Middle frontal gyrus (tissue), 1 donor: ENCODE data around the gene EXOC7.
"Not testable (repeated sequence)": the region's sequence is repeated elsewhere in the genome, so short reads cannot be mapped to it uniquely, and the experiment has no call there.

Source experiments
- DNase-seq: peaks from one replicate; pipeline ENCODE4 v3.0.0-alpha.2; 2015; ENCODE audit warnings: low spot score; ENCODE audit errors: extremely low spot score

EXOC7 gene

DNA sequence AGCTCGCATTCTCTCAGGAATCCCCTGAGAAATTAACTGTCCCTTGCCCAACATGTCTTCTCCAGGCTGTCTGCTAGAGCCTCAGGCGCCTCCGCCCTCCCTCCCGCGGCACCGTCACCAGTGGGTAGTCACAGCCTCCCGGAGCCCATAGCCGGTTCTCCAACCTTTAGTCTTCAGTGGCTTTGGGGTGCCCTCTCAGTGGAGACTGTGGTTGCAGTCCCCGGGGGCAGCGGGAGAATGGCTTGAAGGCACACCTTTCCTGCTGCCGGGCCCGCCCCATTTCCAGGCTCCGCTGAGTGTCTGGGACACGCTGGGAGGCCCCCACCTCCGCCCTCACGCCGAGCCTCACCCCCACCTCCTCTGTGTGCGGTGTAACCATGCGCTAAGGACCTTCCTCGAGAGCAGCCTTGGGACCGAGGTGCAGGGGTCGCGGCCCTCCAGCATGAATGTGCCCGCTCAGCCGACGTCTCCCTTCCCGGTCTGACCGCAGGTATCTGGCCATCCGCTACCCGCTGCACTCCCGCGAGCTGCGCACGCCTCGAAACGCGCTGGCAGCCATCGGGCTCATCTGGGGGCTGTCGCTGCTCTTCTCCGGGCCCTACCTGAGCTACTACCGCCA lies 27.3 kb downstream of the EXOC7 start:
- DNase-seq, result no peak

DNA sequence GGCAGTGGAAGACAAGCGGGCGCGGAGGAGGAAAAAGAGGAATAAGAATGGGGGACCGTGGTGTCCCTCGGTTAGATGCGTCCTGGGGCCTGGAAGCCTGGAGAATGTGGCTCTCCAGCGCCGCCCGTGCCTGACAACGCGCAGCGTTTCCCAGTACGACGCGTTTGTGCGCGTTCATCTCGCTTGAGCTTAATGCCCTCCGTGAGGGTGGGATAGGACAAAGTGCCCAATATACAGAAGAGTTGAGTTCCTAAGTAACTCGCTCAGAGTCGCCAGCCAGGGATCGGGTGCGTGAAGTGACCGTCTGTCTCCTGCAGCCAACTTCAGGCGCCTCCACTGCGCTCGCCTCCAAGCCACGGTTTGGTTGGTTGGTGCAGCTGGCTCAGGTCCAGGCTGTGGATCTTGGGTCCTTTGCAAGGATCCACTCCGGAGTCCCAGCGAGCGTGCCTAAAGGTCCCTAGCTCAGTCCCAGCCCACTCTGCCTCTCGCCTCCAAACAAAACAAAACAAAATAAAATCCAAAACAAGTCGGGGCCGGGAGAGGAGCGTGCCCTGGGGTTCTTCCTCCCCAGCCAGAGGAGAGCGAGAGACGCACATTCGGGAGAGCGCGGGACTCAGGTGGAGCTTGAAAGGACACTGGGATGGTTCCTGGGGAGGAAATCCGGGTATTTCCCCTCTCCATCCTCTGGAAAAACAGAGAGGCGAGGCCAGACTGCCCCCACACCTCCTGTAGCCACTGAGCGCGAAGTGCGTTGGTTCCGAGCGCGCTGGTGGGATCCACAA lies 28.0 kb downstream of the EXOC7 start:
- no peak for DNase-seq

DNA sequence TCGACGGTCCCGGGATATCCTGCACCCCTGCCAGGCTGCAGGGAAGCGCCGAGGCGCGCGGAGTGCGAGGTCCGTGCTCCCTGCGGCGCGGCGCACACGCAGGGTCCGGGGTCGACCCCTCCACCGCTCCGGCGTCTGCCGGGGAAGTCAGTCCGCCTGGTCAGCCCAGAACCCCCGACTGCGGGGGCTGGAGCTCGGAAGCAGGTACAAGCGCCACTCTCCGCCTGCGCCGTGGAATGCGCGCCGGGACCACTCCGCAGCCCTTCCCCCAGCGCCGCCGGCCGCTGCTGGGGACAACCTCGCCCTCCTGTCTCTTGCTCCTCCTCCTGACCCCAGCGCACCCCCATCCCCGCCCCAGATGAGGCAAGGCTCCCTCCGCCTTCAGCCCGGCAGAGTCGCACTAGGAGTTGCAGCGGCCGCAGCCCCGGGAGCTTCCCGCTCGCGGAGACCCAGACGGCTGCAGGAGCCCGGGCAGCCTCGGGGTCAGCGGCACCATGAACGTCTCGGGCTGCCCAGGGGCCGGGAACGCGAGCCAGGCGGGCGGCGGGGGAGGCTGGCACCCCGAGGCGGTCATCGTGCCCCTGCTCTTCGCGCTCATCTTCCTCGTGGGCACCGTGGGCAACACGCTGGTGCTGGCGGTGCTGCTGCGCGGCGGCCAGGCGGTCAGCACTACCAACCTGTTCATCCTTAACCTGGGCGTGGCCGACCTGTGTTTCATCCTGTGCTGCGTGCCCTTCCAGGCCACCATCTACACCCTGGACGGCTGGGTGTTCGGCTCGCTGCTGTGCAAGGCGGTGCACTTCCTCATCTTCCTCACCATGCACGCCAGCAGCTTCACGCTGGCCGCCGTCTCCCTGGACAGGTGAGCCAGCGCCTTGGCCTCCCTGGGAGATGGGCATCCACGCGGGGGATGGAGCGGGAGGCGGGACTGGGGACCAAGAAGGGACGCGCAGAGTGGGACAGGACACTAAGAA lies 28.9 kb downstream of the EXOC7 start, which contains the start of gene GALR2:
GALR2 (plus strand) TSS at position 392 of the 974 bp plus-strand sequence; CDS start at position 495, 103 bp downstream.
- no peak for DNase-seq

DNA sequence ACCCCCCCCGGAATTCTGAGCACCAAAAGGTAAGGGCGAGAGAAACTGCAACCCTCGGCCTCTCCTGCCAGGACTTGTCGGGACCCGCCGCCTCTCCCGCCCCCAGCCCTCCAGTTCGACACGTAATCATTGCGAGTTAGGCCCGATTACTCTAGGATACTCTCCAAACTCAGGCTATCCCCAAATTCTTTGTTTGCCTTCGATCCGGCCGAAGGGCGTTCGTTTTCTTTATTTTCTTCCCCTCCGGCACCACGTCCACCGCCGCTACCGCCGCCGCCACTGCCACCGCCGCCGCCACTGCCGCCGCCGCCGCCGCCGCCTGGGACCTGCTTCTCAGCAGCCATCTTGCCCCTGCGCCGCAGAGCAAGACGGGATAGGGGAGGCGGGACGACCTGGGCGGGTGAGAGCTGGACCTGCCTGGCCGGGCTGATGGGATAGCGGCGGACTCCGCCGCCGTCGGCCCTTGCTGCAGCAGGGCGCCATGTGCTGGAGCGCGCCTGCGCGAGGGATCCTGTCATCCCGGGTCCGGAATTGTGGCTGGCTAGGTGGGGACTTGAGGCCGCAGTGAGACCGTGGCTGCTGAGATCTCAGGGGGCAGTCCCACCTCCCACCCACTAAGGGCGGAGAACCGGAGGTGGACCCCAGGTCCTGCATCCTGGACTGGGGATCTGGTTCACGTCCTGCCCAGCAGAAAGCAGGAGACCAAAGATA lies 31.3 kb downstream of the EXOC7 start, which contains the start of gene SRP68:
SRP68 (minus strand) TSS at position 370 of the 711 bp plus-strand sequence; CDS start at position 344, 26 bp downstream.
- DNase-seq, result peak; percentile 92

DNA sequence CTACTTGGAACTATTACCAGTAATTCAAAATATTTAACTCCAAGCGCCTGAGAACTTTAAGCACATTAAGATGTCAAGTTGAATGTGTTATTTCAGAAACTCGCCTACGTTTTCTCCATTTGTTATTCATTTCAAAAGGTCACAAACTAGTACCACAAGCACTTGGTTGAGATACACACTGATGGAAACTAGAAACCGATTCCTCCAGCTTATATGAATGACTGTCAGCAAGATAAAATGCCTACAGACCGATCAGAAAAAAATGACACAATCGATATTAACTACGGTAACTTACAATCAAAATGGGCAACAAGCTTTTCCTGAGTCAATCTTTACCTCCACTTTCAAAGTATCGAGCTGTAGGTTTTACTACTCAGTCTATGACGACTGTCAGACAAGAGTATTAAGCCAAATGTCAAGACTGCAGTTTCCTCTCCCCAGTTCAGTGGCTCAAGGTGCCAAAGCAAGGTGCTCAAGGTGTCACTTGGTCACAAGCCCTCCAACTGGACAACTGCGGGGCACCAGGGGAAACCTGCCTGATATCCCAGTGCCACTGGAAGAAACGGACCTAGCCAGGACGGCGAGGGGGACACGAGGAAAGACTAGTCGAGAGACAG lies 31.9 kb downstream of the EXOC7 start:
- no peak for DNase-seq

DNA sequence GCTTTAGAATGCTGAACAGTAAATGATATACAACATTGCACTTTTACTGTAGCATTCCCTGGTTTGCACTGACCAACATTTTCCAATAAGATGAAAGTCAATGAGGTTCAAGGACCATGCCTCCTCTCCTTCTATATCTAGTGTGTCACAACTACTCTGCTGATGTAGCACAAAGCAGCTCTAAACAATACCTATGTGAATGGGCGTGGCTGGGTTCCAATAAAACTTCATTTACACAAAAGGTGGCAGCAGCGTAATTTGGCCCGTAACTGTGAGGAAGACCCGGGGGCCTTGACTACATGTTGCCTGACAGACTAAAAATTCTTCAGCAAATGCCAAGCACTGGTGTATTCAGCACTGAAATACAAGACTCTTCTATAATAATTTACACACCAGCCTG lies 37.8 kb downstream of the EXOC7 start:
- DNase-seq, result no peak

DNA sequence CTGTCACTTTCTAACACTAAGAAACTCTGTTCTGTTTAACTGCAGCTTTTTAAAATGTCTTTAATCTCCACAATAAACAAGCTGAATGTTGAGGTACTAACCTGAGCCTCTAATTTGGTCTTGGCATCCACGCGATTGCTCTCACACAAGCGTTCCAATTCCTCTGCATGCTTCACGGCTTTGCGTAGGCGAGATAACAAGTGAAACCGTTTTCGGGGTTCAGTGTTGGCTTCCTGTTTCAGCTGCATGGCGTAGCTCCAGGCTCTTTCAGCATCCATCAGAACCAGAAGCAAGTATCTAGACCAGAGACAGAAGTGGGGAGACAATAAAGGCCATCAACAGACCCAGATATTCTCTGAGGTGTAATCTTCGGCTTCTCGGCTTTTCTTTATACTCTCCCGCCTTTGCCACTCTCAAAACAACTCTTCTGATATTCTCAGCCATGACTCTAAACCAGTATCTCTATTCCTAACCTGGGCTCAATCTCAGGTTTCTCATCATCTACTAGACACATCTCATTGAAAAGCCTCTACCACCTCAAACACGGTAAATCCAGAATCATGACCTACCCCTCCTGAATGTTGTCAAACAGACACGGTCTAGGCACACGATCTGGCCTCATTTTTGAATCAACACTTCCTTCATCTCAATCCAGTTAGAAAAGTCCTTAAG lies 39.6 kb downstream of the EXOC7 start:
- DNase-seq, result peak; percentile 27

DNA sequence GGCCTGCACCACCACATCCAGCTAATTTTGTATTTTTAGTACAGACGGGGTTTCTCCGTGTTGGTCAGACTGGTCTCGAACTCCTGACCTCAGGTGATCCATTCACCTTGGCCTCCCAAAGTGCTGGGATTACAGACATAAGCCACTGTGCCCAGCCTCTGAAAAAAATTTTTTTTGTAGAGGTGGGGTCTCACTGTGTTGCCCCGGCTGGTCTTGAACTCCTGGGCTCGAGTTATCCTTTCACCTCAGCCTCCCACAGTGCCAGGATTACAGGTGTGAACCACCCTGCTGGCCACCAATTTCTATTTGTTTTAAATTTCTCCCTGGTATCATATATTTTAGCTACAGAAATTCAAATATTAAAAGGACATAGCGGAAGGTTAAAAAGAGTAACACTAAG lies 45.3 kb downstream of the EXOC7 start:
- DNase-seq, result not testable (repeated sequence)

DNA sequence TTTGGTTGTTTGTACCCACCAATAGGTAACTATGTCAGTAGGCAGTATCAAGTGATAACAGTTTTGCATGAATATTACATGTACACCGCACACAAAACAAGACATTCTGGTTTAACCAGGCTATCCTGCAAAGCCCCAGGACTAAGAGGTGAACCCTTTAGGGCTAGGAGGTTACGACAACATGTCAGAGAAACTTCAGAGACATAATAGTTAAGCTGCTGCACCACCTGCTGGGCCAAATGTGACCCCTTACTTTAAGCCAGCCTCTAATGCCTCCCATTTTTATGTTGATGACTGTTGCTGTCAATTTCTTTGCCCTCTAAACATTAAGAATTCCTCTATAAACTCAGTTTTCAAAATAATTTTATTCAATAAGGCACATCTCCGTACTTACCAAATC lies 46.7 kb downstream of the EXOC7 start:
- no peak for DNase-seq

DNA sequence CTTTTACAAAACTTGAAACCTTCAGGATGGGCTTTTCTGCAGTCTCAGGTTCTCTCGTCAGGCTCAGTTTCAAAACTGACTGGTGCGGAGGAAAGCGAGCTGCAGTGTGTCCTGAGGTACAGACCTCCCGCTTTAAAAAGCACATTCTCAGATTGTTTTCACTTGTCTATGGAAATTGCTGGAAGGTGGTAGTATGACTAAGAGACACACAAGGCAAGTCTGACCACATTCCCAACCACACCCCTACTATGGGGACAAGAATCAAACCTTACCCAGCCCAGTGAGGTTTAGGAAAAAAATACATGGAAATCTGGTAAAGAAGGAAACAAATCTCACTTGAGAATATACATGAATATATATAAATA lies 49.5 kb downstream of the EXOC7 start:
- no peak for DNase-seq

DNA sequence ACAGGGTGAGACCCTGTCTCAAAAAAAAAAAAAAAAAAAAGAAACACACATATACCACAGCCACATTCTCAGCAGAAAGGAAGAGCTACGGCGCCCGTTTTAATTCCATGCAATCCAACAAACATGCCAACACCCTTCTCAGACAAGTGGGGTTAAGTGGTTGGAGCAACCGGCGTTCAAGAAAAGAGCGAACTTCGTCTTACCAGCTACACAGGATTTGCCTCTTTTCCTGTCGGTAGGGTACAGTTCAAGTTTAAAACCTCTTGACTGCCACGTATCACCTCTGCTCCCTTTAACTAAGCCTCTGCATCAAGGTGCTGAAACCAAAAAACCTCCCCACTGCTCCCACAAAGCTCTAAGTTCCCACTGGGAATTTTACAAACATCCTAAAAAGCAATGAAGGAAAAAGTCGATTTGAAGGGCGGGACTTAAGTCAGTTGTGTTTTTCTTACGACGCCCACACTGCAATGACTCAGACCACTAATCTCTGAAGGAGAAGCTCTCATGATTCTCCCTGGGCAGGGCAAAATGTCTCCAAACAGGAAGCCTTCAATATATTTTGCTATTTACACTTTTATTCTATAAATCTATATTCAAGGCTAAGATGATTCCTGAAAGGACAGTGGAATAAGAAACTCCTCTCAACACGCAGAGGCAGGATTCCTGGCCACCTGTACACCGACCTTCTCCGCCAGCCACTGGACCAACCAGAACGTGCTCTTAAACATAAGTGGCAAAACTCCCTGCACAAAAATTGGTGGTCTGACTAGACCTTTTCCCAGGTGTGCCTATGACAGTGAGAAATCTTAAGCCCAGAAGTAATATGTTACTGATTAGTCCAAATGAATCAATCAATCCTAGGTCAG lies 50.1 kb downstream of the EXOC7 start:
- no peak for DNase-seq

DNA sequence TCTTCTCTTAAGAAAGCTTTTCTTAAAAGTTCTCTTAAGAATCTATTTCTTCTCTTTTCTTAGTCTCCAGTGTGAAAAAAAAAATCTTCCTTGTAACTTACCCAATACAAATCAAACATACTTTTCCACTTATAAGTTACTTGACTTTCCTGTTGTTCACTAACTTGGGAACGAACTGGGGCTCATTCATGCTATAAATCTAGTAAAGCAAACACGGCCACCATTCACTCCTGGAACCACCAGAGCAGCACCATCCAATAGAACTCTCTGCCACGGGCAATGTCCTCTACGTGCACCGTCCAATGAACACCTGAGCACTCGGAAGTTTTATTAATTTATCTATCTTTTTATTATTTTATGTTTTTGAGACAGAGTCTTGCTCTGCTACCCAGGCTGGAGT lies 52.0 kb downstream of the EXOC7 start:
- DNase-seq, result no peak

DNA sequence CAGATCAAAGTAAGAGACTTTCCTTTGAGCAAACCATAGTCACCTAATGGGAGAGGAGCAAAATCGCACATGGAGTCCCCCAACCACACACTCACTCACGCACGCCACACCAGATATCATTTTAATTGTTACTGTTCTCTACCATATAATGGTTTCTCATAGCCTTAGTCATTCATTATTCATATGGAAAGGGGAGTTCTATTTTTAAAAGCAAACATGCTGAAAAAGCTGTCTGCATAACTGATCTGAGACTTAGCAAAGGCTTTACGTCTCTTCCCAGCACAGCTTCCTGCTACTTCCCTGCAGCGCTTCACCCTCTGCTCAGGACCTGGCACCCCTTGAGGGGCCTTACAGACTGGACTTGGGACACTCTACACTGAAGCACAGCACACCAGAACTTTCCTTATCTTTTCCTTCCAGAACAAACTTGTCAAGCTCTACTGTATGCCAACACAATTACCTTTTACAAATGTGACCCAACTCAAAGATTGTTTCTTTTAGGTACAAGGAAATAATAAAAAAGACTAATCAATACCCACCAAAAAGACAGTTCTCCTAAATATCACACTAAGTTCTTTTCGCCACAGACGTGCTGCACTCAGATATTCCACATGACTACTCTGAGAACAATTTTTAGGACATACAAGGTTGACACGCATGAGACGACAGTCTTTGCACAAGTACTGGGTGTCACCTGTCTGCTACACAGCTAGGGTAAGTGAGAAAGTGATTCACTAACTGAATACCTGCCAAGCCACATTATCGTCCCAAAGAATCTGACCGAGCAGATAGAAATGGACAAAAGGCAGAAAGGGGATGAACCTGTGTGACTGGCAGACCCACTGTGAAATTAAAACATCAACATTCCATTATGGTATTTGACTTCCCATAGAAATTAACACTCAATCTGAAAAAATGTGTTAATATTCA lies 52.8 kb downstream of the EXOC7 start:
- DNase-seq, result no peak

DNA sequence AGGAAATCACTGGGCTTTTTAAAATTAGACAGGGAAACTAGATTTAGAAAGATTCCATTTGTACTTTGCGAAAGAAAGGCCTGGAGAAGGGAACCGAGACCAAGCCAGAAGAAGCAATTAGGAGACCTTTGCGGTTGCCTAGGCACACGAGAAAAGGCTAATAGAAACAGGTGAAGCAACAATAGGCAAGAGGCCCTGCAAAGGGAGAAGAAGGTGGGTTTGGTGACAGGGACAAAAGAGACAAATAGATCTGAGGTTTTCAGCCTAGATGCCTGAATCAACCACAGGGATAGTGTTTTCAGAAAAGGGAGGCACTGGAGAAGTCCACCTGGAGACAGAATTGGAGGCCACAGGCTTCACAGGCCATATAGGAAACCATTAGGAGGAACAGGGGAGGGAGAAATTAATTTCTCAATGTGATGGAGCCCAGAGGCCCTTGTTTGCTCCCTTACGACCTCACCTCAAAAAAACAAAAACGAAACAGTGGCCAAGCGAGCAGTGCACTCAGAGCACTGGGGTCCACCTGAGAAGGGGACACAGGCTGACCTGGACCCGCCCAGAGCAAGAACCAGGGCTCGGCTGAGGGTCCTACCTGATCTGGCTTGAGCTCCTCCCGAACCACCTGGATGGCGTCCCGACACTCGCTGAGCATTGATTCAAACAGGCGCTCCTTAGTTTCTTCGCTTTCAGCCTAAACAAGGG lies 53.6 kb downstream of the EXOC7 start:
- no peak for DNase-seq

DNA sequence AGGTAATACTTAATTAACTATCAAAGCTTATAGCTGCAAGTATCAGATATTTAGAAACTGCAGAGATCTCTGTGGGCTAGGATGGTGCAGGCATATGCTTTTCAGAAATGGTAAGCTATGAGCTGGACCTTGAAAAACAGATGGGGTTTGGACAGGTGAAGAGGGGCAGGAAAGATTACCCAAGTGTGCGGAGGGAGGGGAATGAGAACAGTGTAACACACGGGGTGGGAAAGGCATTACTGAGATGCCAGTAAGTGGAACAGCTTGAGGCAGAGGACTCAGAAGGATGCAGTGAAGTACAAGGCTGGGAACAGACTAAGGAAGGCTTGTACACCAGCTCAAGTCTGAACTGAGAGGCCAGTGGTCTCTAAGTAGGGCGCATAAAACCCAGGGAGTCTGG lies 54.3 kb downstream of the EXOC7 start:
- no peak for DNase-seq

DNA sequence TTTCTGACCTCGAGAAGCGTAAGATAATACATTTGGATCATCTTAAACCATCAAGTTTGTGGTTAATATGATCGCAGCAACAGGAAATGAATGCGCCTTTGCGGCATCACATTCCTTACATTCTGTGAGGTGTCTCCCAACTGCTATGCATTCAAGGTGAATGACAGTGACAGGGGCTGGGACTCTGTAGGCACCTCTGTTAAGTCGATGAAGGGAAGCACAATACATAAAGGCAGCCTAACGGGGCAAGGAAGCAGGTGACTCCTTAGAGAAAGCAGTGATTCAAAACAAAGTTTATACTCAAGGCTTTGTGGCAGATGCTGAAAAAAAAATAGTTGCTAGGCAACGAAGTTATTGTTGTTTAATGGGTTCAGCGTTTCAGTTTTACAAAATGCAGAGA lies 54.9 kb downstream of the EXOC7 start:
- DNase-seq, result no peak

DNA sequence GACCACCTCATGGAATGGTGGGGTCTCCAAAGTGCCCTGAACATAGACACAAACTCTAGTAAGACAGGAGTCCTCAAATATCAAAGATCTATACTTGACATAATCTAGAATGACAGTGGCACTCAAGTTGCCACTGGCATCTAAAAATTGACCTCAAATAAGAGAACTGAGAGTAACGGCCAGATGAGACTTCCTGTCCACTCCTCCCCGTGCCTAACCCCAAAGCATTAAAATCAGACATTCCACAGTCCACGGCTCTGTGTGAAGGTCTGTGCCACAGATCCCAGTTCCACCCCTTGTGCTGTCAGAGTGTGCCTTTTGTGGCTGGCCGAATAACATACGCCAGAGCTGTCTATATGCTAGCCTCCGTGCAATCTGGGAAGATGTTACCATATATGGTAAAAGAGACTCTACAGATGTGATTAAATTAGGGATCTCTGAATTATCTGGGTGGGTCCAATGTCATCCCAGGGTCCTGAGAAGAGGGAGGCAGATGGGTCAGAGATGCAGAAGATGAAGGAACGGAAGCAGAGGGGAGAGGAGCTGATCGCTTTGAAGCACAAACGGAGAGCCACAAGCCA lies 55.5 kb downstream of the EXOC7 start:
- DNase-seq, result no peak
